ENCODE measurements around the gene MYOZ2.

The MYOZ2 gene

DNA sequence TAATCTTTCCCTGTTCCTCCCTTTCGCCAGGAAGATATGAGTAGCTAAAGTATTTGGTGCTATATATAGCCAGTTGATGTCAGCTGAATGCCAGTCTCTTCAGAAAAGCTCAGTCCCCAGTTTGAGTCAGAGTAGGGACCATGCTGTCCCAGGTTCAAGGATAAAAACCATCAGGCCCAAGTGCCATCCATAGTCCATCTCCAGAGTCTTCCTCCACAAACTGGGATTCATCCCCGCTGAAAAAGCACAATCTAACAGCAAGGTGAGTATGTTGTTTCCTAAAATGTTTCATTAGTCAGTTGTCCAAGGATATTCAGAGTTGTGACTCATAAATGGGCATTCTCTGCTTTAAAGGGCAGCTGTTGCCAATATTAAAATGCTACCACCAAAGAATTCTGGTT lies at the start of gene MYOZ2:
TSS of gene MYOZ2 (plus strand) at position 112 of the 401 bp plus-strand sequence. CDS start 694 bp downstream, outside the sequence.
- in situ Hi-C loops (cut with HindIII; ENCODE audit: low pct_ligation_motif_present, low pct_unique_long_range_greater_than_20kb, low sequenced_read_pairs): no loop called here
- no peak for DNase-seq

DNA sequence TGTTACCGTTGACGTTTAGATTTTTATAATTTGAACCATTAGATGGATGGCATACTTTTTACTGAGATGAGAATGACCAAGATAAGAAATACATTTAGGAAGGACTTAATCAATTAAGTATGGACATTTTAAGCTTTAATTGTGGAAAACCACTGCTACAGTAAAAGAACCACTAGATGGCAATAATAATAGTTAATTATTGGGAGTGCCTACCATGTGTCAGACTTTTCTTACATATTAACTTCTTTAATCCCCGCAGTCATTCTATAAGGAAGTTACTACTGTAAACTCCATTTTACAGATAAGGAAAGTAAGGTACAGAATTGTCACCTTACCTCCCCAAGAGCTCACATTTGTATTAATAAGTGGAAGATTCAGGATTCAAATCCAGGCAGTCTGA lies 48.5 kb upstream of the MYOZ2 start:
- peak; percentile 7 for DNase-seq
- in situ Hi-C loops (cut with HindIII; ENCODE audit: low pct_ligation_motif_present, low pct_unique_long_range_greater_than_20kb, low sequenced_read_pairs): no loop called here

DNA sequence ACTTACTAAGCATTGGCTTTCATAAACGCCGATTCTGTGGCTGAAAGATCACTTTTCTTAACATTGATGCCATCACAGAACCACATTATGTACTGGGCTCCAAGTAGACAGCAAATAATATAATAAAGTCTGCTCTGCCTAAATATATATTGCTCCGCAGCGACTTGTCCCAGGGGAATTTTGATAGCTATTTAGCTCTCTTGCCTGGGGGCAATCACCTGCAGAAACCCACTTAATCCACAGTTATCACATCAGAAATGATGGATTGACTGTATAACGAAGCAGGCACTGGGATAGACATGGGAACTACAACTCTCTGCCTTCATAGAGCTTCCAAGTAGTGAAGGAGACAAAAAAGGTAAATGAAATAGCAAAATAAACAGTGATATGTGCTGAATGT lies 48.0 kb upstream of the MYOZ2 start:
- in situ Hi-C loops (cut with HindIII; ENCODE audit: low pct_ligation_motif_present, low pct_unique_long_range_greater_than_20kb, low sequenced_read_pairs): no loop called here
- no peak for DNase-seq

DNA sequence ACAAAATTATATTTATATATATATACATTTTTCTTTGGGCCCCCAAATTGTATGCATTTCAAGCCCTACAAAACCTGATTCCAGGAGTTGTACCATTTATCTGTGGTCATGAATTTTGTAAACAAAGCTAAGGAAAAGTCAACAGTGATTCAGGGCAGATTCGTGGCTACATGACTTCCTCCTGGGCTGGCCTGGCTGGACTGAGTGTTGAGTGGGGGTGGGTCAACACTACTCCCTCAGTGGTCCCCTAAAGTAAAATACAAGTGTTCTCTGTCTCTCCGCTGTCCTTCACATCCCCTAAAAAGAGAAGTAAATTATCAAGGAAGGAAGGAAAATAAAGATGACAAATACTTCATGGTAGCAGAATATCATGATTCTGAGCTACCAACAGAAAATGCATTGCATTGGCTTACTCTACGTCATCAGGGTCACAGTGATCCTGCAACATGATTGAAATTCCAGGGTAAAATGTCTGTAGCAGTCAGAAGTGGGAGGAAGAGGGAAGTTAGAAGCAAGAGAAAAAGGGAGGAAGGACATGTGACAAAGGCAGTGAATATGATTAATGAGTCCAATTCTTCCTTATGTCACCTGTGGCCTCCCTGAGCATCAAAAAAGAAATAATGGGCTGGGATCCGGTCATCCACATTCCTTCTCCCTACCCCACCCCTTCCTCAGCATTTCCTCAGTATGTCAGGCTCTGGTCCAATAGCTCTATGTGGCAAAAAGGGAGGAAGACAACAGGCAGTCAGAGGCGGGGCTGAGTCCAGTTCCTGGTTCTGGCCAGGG lies 42.4 kb upstream of the MYOZ2 start:
- DNase-seq: no peak

DNA sequence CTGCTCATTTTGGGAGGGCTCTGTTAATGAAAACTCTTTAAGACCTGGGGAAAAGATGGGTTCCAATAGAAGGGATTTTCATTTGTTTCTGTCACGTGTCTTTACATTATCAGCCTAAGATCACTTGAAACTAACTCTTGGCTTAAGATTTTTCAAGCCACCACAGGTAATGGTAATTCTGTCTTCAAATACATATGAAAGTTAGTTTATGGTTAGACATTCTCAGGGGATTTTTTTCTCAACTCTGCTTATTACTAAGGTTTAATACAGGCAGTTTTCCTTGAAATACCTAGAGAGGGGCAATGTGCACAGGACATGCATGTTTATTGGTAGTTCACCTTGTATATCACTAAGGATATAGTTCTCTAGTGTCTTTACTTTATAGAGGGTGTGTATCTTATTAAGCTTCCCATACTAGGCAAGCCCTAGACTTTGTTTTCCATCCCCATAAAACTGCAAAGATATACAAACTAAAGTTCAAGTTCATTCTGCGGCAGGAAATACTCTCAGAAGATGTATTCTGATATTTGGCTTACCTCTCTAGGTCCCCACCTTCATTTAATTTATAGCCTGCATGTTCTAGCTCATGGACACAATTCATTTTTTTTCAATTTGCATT lies 38.2 kb upstream of the MYOZ2 start:
- no peak for DNase-seq
- in situ Hi-C loops (cut with HindIII; ENCODE audit: low pct_ligation_motif_present, low pct_unique_long_range_greater_than_20kb, low sequenced_read_pairs): no loop called here

More for the DNA sequence above, 42.4 kb upstream of the MYOZ2 start:
- in situ Hi-C loops (cut with HindIII; ENCODE audit: low pct_ligation_motif_present, low pct_unique_long_range_greater_than_20kb, low sequenced_read_pairs): no loop called here

DNA sequence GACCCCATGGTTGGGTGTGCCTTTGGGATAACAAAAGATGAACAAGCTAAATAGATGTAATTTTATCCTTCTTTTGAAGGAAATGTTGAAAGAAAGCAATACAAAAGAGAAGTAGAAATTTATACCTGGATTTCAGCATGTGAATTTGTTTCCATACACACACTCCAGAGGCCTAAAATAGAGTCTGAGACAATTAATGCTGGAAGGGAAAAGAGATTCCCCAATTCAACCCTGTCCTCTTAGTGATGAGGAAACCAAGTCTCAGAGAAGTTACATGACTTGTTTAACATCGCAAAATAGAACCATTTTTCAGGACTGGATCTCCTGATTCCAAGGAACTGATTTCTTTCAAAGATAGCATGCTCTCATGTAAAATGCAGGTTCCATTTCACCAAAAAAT lies 37.3 kb upstream of the MYOZ2 start:
- in situ Hi-C loops (cut with HindIII; ENCODE audit: low pct_ligation_motif_present, low pct_unique_long_range_greater_than_20kb, low sequenced_read_pairs): no loop called here
- no peak for DNase-seq

DNA sequence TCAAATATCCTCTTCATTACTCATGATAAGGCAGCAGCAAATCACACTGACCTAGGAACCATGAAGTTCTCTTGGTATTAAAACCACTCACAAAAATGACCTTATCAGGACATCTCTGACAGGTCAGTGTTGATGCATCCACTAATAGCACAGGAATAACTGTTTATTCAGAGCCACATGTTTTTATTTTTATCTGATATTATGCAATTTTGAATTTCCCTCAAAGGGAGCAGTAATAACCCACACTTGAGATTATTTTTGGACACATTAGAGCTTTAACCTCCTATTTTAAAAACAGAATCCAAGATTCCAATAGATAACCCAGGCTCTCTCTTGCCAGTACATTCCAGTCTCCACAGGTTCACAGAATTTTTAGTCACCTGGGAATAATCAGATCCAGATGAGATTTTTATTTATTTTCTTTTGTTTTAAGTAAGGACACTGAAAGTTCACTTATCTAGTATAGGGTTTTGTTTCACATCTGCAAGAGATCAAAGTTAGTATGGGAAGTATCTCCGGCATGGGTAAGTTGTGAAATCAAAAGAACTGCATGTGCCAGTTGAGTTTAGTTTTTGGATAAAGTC lies 36.3 kb upstream of the MYOZ2 start:
- DNase-seq: no peak
- in situ Hi-C loops (cut with HindIII; ENCODE audit: low pct_ligation_motif_present, low pct_unique_long_range_greater_than_20kb, low sequenced_read_pairs): no loop called here

DNA sequence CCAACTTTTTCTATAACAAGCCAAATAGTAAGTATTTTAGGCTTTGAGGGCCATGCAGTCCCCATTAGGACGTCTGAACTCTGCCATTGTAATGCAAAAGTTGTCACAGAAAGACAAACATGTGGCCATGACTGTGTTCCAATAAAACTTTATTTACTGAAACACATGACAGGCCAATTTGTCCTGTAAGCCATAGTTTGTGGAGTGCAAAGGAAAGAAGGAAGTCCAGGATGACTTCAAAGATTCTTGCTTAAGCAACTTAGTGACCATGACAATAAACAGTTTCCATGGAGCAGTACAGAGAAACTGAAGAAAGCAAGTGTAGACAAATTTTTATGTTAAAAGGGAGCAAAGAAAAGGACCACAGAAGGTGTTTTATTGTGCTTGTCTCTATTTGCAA lies 35.0 kb upstream of the MYOZ2 start:
- no peak for DNase-seq
- in situ Hi-C loops (cut with HindIII; ENCODE audit: low pct_ligation_motif_present, low pct_unique_long_range_greater_than_20kb, low sequenced_read_pairs): no loop called here

DNA sequence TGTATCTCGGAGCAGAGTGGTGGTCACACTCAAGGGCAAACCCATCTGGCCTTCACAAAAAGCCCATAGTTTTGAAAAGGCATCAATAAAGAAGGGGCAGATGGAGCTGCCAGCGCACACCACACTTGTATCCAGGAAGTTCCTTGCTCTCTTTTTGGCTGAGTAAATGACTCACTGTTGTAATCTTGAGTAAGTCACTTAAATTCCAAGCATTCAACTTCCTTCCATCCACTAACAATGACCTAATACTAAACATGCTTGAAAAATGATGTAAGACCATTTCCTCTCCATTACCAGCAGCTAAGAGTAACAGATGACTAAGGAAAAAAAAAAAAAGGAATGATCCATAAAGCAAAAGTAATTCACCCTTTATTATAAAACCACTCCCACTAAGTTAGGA lies 32.4 kb upstream of the MYOZ2 start:
- in situ Hi-C loops (cut with HindIII; ENCODE audit: low pct_ligation_motif_present, low pct_unique_long_range_greater_than_20kb, low sequenced_read_pairs): no loop called here
- peak; percentile 94 for DNase-seq

DNA sequence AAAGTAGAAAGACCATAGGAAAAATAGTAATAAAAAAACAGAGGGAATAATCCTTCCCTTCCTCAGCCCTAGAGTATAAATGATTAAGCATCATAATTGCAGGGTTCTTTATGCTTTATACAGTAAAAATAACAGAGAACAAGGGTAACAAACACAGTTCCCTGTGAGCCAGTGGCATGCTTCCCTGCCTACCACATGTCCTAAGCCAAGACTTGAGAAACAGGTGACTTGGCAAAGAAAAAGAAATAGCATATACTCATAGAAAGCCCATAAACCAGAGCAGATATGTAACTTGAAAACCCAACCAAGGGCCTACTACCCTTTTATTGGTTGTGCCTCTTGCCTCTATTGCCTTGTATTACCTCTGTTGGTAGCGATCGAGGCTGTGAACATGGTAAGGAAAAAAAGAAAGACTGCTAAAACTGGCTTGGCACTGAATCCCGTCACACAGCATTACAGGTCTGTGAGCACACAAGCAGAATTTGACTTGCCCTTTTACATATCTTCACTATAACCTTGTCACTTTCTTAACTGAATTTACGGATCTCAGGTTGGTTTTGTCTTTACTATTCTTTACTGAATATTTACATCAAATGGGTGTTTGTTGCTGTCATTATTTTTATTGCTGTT lies 30.9 kb upstream of the MYOZ2 start:
- in situ Hi-C loops (cut with HindIII; ENCODE audit: low pct_ligation_motif_present, low pct_unique_long_range_greater_than_20kb, low sequenced_read_pairs): no loop called here
- DNase-seq: no peak

DNA sequence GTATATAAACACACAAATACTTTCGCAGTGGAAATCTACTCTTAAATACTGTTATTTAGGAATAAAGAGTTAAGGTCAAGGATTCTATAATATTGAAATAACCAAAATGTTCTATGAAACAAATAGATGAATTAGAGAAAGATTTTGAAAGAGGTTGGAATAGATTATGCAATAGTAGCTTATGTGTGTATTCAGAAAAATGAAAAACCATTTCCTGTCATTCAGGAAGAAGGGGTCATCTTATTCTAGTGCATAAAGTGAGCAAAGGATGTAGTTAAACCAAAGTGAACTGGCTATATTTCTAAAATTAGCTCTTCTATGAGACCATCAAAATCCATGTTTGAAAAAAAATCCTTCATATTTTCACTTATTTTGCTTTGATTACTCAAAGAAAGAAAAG lies 30.0 kb upstream of the MYOZ2 start:
- in situ Hi-C loops (cut with HindIII; ENCODE audit: low pct_ligation_motif_present, low pct_unique_long_range_greater_than_20kb, low sequenced_read_pairs): no loop called here
- no peak for DNase-seq

DNA sequence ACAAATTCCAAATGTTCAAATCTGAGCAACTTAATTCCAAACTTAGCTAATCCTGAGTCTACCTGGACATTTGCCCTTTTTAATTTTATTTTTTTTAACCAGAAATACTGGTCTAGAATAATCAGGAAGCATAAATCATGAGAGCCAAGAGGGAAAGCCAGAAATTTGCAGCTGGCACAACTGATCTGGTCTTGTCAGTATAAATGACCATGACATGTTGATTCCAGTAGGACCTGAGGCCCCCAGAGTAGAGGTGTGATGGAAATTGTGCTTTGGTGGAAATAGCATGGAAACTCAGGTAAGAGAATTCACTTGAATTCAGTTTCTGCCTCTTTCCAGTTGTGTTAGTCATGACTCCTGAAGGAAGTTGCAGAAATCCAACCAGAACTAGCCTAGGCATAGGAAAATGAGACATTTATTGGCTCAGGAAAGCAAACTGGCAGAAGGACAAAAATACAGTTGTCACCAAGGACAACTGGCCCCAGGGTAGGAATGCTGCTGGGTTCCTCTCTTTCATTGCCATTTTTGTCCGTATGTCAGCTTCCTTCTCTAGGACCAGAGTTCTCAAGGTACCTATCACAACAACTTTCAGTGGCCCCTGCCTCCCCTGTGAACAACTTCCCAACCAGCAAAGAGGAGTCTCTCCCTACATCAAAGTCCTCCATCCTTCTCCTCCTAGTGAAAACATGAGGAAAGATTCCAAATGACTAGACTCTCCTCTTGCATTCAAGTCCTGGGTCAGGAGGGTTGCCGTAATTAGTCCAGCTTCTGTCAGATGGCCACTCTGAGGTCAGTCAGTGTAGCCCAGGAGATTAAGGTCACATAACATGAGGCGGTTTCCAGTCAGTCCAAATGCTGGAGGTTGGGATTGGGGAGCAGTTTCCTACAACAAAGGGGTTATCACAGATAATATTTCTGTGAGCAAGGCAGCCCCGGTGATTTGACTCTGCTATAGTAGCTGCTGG lies 29.3 kb upstream of the MYOZ2 start:
- in situ Hi-C loops (cut with HindIII; ENCODE audit: low pct_ligation_motif_present, low pct_unique_long_range_greater_than_20kb, low sequenced_read_pairs): no loop called here

DNA sequence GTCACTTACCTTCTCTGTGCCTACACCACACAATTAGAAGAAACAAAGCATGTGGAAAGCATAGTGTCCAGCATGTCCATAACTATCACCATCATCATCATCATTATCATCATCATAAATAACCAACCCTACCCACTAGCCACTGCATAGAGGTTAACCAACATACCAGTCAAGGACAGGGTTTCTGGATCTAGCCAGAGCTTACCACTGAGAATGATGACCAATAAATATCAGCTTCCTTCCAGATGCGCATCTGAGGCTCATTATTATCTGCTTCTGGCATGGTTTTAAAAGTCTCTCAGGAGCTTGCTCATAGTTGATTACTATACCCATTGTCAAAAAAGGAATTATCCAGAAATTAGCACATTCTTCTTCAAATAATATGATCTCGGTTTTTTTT lies 25.5 kb upstream of the MYOZ2 start:
- DNase-seq: no peak
- in situ Hi-C loops (cut with HindIII; ENCODE audit: low pct_ligation_motif_present, low pct_unique_long_range_greater_than_20kb, low sequenced_read_pairs): no loop called here

More for the DNA sequence above, 29.3 kb upstream of the MYOZ2 start:
- DNase-seq: no peak

DNA sequence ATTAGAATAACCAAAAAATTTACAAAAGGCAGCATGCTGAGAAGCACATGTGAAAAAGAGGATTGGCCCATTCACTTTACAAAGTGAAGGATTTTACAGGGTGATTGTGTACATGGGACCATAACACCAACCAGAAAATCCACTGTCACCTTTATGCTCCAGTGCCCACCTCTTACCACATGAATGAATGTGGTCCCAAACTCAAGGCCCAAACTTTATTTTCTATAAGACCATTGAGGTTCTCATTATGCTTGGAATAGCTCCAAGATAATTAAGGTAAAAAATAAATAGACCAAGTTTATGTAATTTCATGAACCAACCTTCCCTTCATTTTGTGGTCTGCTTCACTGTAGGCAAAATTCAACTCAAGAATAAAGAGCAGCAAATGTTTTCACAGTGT lies 24.3 kb upstream of the MYOZ2 start:
- DNase-seq: no peak
- in situ Hi-C loops (cut with HindIII; ENCODE audit: low pct_ligation_motif_present, low pct_unique_long_range_greater_than_20kb, low sequenced_read_pairs): no loop called here

DNA sequence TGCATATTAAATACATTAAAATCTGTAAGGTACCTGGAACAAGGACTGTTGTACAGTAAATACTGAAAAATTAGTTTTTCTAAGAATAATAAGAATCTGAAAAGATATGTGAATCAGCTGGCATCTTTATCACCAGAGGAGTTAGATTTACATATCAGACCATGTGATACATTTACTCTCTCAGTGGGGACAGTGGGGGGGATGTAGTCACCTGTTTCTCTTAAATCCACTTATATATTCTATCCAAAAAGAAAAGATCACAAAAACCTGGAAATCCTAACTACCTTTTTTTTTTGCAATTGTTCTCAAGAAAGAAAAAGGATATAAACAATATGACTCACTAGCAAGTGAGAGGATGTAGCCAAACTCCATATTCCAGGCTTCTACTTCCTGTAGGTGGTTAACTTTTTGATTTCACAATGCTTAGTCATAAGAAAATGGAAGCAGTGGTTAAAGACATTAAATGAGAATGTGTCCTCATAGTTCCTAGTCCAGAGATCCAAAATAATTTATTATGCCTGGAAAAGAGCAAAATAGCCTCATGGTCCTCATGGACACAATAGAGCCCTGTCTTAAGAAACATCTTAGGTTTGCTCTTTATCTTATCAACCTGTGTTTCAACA lies 22.5 kb upstream of the MYOZ2 start:
- peak; percentile 68 for DNase-seq
- in situ Hi-C loops (cut with HindIII; ENCODE audit: low pct_ligation_motif_present, low pct_unique_long_range_greater_than_20kb, low sequenced_read_pairs): no loop called here

DNA sequence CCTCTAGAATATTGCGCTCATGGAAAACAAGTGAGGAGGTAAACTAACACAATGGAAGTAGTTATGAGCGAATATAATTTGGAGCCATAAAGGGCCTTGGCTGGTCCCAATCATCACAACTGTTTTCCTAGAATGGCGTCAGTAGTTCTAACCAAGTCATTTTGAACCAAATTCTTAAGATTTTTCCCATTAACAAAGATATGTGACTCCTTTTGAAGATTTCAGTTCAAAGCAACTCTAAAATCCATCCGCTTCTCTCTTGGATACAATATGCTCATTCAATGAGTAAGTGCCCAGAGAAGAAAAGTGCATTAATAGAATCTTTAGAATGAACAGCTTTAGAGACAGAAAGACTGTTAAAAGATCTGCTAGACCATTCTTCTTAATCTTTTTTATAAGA lies 19.6 kb upstream of the MYOZ2 start:
- in situ Hi-C loops (cut with HindIII; ENCODE audit: low pct_ligation_motif_present, low pct_unique_long_range_greater_than_20kb, low sequenced_read_pairs): no loop called here
- no peak for DNase-seq

DNA sequence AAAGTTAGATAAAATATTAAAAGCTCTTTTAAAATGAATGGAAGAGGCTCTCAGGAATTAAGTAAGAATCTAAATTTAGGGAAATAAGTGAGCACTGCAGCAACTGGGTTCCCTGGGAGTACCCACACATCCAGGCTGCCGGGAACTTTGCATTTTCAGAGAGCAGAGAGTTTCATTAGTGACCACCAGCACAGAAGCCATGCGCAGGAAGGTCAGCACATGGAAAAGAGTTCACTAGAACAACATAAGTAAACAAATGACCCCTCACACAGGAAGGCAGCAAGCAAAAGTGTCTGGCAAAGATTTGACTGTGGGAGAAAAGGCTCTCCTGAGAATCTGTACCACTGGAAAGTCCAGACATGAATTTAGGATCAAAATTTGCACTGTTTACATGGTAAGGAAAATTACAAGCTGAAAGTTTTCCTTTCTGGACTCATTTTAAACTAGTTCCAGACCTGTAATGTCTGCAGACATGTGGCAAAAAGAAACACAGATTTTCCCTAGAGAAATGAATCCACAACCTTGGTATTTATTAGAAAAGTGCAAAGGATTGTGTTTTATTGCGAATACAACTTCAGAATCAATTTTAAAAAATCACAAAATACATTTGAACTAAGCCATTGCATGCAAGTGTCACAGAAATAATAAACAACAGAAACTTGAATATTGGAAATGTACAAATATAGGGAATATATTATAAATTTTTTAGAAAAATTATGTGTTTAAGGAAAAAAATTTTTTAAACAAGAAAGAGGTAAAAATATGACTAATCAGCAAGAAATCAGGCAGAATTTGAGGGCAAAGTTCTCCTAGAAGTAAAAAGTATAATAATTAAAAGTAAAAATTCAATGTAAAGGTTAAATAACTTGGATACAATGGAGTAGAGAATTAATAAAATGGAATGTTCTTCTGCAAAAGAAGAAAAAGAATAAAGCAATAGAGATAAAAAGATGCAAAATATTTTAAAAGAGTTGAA lies 18.4 kb upstream of the MYOZ2 start:
- in situ Hi-C loops (cut with HindIII; ENCODE audit: low pct_ligation_motif_present, low pct_unique_long_range_greater_than_20kb, low sequenced_read_pairs): no loop called here

More for the DNA sequence above, 18.4 kb upstream of the MYOZ2 start:
- no peak for DNase-seq
